Liver (tissue), 9 donors: ENCODE data around the gene ACADSB. TPM values are rescaled to one million over a fixed set of nuclear protein-coding genes. Genes with fewer than 3 reads are reported as not detected.
A peak's percentile ranks its signal among the peaks of the same experiment; 100 is the strongest.

Experiments used
- DNase-seq: peaks from one replicate; pipeline ENCODE4 v3.0.0-alpha.2; 2017; ENCODE audit warnings: low spot score
- H3K27ac ChIP-seq, 2 donors: one replicate each; pipeline ENCODE4 v1.7.0; 2013; ENCODE audit warnings: inconsistent platforms in 2 of 2, low read length in 2 of 2, control low read depth in 1 of 2, low read depth in 1 of 2, mild to moderate bottlenecking in 1 of 2
- H3K27me3 ChIP-seq, 4 donors: one replicate each; pipeline versions ENCODE4 v1.6.1 to v1.7.0; 2013; ENCODE audit warnings: low read length in 3 of 4, inconsistent platforms in 1 of 4, mild to moderate bottlenecking in 1 of 4, moderate library complexity in 1 of 4; ENCODE audit not compliant: control insufficient read depth in 4 of 4, insufficient read depth in 4 of 4
- H3K36me3 ChIP-seq, 4 donors: one replicate each; pipeline versions ENCODE4 v1.6.1 to v1.7.0; 2013; ENCODE audit warnings: low read length in 3 of 4, mild to moderate bottlenecking in 3 of 4, low read depth in 1 of 4, moderate library complexity in 1 of 4; ENCODE audit not compliant: control insufficient read depth in 4 of 4, insufficient read depth in 3 of 4
- H3K4me1 ChIP-seq, 4 donors: one replicate each; pipeline versions ENCODE4 v1.6.1 to v1.7.0; 2013; ENCODE audit warnings: low read length in 3 of 4, mild to moderate bottlenecking in 3 of 4, moderate library complexity in 1 of 4; ENCODE audit not compliant: control insufficient read depth in 4 of 4, insufficient read depth in 4 of 4
- H3K4me3 ChIP-seq, 3 donors: one replicate each; pipeline versions ENCODE4 v1.6.1 to v1.7.0; 2013; ENCODE audit warnings: low read length in 3 of 3, control low read depth in 1 of 3, low read depth in 1 of 3, mild to moderate bottlenecking in 1 of 3
- H3K9ac ChIP-seq, 2 donors: one replicate each; pipeline ENCODE4 v1.7.0; 2013; ENCODE audit warnings: low read length in 2 of 2, mild to moderate bottlenecking in 2 of 2, moderate library complexity in 2 of 2, control low read depth in 1 of 2, low read depth in 1 of 2
- H3K9me3 ChIP-seq, 4 donors: one replicate each; pipeline versions ENCODE4 v1.6.1 to v1.7.0; 2013; ENCODE audit warnings: low read length in 3 of 4; ENCODE audit not compliant: control insufficient read depth in 4 of 4
- ATF3 ChIP-seq: IDR thresholded peaks from 2 replicates; pipeline ENCODE4 v1.6.1; 2016; ENCODE audit warnings: antibody characterized with exemption
- CTCF ChIP-seq: fragments of 150-350 bp; IDR thresholded peaks from 2 replicates; pipeline ENCODE4 v1.5.1; 2017; ENCODE audit warnings: improper control_type of control experiment, low read depth, low read length; ENCODE audit not compliant: missing input control
- EGR1 ChIP-seq, 2 donors: IDR thresholded peaks; 2 replicates each; pipeline ENCODE4 v1.6.1; 2016 to 2018; ENCODE audit warnings: antibody characterized with exemption in 2 of 2, low read depth in 2 of 2
- FOXA1 ChIP-seq: IDR thresholded peaks from 2 replicates; pipeline ENCODE4 v1.6.1; 2016; ENCODE audit warnings: antibody characterized with exemption
- FOXA2 ChIP-seq: IDR thresholded peaks from 2 replicates; pipeline ENCODE4 v1.6.1; 2016; ENCODE audit warnings: antibody characterized with exemption
- GABPA ChIP-seq, 2 donors: IDR thresholded peaks in 1 of 2; conservative IDR thresholded peaks in 1 of 2; 2 replicates each; pipeline ENCODE4 v1.6.1; 2016; ENCODE audit warnings: antibody characterized with exemption in 2 of 2, mild to moderate bottlenecking in 1 of 2, moderate library complexity in 1 of 2
- HNF4A ChIP-seq, 2 donors: conservative IDR thresholded peaks; 2 replicates each; pipeline ENCODE4 v1.6.1; 2016; ENCODE audit warnings: antibody characterized with exemption in 2 of 2, mild to moderate bottlenecking in 2 of 2
- HNF4G ChIP-seq: IDR thresholded peaks from 2 replicates; pipeline ENCODE4 v1.6.1; 2016; ENCODE audit warnings: antibody characterized with exemption
- JUND ChIP-seq, 2 donors: IDR thresholded peaks; 2 replicates each; pipeline ENCODE4 v1.6.1; 2016; ENCODE audit warnings: antibody characterized with exemption in 2 of 2
- MAX ChIP-seq: IDR thresholded peaks from 2 replicates; pipeline ENCODE4 v1.6.1; 2016; ENCODE audit warnings: antibody characterized with exemption
- NR2F2 ChIP-seq: IDR thresholded peaks from 2 replicates; pipeline ENCODE4 v1.6.1; 2016; ENCODE audit warnings: antibody characterized with exemption
- RAD21 ChIP-seq, 2 donors: IDR thresholded peaks; 2 replicates each; pipeline ENCODE4 v1.6.1; 2016; ENCODE audit warnings: antibody characterized with exemption in 2 of 2, mild to moderate bottlenecking in 2 of 2
- REST ChIP-seq: IDR thresholded peaks from 2 replicates; pipeline ENCODE4 v1.6.1; 2016; ENCODE audit warnings: antibody characterized with exemption, mild to moderate bottlenecking
- RXRA ChIP-seq, 2 donors: IDR thresholded peaks; 2 replicates each; pipeline ENCODE4 v1.6.1; 2017 to 2018; ENCODE audit warnings: antibody characterized with exemption in 2 of 2, mild to moderate bottlenecking in 1 of 2
- SP1 ChIP-seq: IDR thresholded peaks from 2 replicates; pipeline ENCODE4 v1.6.1; 2018; ENCODE audit warnings: antibody characterized with exemption, mild to moderate bottlenecking
- TAF1 ChIP-seq: conservative IDR thresholded peaks from 2 replicates; pipeline ENCODE4 v1.6.1; 2016; ENCODE audit warnings: antibody characterized with exemption, mild to moderate bottlenecking
- YY1 ChIP-seq: IDR thresholded peaks from 2 replicates; pipeline ENCODE4 v1.6.1; 2016; ENCODE audit warnings: antibody characterized with exemption, mild to moderate bottlenecking
- ZBTB33 ChIP-seq: IDR thresholded peaks from 2 replicates; pipeline ENCODE4 v1.6.1; 2016; ENCODE audit warnings: antibody characterized with exemption
- WGBS: extraction: QIAGEN DNeasy Blood & Tissue Kit; methylation state at CpG from one replicate; pipeline ENCODE4 v1.1.7; 2013; 5-methylcytosine and 5-hydroxymethylcytosine counted together
- polyA plus RNA-seq, 2 donors: library from polyadenylated mRNA; stranded (reverse) in 1 of 2; unstranded in 1 of 2; fragments of 200-250 nt in 1 of 2; fragments of >200 nt in 1 of 2; fragmentation: Nextera tagmentation in 1 of 2; extraction: Ambion mirVana in 1 of 2; gene quantifications; one replicate each; pipeline versions ENCODE4 v1.2.1 to v1.2.3, GENCODE V29; 2013 to 2015
- total RNA-seq, 2 donors: library from RNA; depleted of rRNA; stranded (reverse); fragments of >200 nt; gene quantifications; one replicate each; pipeline ENCODE4 v1.2.3, GENCODE V29; 2014
- donor health status: healthy.
- donor health status: healthy.
- donor health status: healthy.
- donor health status: healthy.
- donor health status: healthy.

ACADSB gene
- total and polyA plus RNA-seq, 4 donors, result 97.9 to 164 (median 110) TPM

GRCh38 chr10:123021517-123021916, 12.7 kb downstream of the ACADSB start:
- H3K9me3 ChIP-seq, result no peaks in the 10 kb centered on the region
- 23% methylated on average over 3 of the region's 3 CpGs for WGBS
- H3K36me3 ChIP-seq, result no peaks in the 10 kb centered on the region
- peak overlapping the region in 1 of 2 donors; percentile 41 for H3K9ac ChIP-seq
- TF ChIP-seq JUND (IDR thresholded peaks at IDR 0.05) (no peak), ZBTB33 (no peak), GABPA (IDR thresholded peaks at IDR 0.05 in 1 of 2, conservative IDR thresholded peaks at IDR 0.05 in 1 of 2) (no peak), SP1 (no peak), NR2F2 (no peak), YY1 (no peak), TAF1 (no peak), ATF3 (no peak), MAX (no peak), HNF4G (no peak), FOXA1 (no peak), FOXA2 (no peak), HNF4A (conservative IDR thresholded peaks at IDR 0.05) (peak in 1 of 2 donors; percentile 16), REST (no peak), CTCF (peak; percentile 47), RAD21 (IDR thresholded peaks at IDR 0.05) (peak; percentile 77 to 78), RXRA (IDR thresholded peaks at IDR 0.05) (no peak), EGR1 (IDR thresholded peaks at IDR 0.05; ENCODE audit: low read depth in 2 of 2) (no peak)
- H3K27ac ChIP-seq, result peak overlapping the region; percentile 86 to 89
- H3K4me3 ChIP-seq, result no peak overlapping the region
- DNase-seq, result no peak
- H3K27me3 ChIP-seq, result no peaks in the 10 kb centered on the region
- H3K4me1 ChIP-seq, result peaks cover 8 to 45% (median 24%) of the 10 kb centered on the region in 4 donors
